Right lobe of liver (tissue), 6 donors: ENCODE measurements around the gene PLXNA4. TPM values are rescaled to one million over a fixed set of nuclear protein-coding genes. Genes with fewer than 3 reads are reported as not detected.

Source experiments
- ATAC-seq, 4 donors: fragments of 200-7000 bp; cut with Tn5 transposase; one replicate each; pipeline ENCODE4 v1.9.1; 2020; ENCODE audit warnings: mild to moderate bottlenecking in 4 of 4, moderate library complexity in 4 of 4
- DNase-seq, 3 donors: peaks; one replicate each; pipeline ENCODE4 v3.0.0-alpha.2; 2020
- H3K27ac ChIP-seq, 3 donors: fragments of 200-600 bp; one replicate each; pipeline ENCODE4 v1.8.0; 2022
- H3K27me3 ChIP-seq, 2 donors: fragments of 200-600 bp; one replicate each; pipeline ENCODE4 v1.8.0; 2022
- H3K36me3 ChIP-seq, 4 donors: fragments of 200-600 bp; sonication (generic) in 1 of 4; one replicate each; pipeline versions ENCODE4 v1.5.1 to v1.8.0; 2017 to 2022; ENCODE audit warnings: control low read depth in 1 of 4
- H3K4me1 ChIP-seq, 4 donors: fragments of 200-600 bp; sonication (generic) in 1 of 4; one replicate each; pipeline versions ENCODE4 v1.5.1 to v1.8.0; 2017 to 2022; ENCODE audit warnings: control low read depth in 1 of 4
- H3K4me3 ChIP-seq, 3 donors: fragments of 200-600 bp; one replicate each; pipeline ENCODE4 v1.8.0; 2022
- H3K9me3 ChIP-seq, 4 donors: fragments of 200-600 bp; sonication (generic) in 1 of 4; one replicate each; pipeline versions ENCODE4 v1.5.1 to v1.8.0; 2017 to 2022; ENCODE audit warnings: control low read depth in 1 of 4
- POLR2A ChIP-seq: fragments of 450-650 bp; IDR thresholded peaks from one replicate; pipeline ENCODE4 v1.6.1; 2017; ENCODE audit warnings: antibody characterized with exemption, mild to moderate bottlenecking
- WGBS: methylation state at CpG from one replicate; pipeline ENCODE4 v1.1.6; 2018; ENCODE audit warnings: low coverage, low lambda C conversion rate; ENCODE audit not compliant: insufficient coverage; ENCODE audit errors: missing lambda C conversion rate; 5-methylcytosine and 5-hydroxymethylcytosine counted together
- intact Hi-C, 2 donors: fragments of 100-400 bp; cut with DNase I; formaldehyde crosslinking; loops; one replicate each; pipeline versions ENCODE4 v1.11.2 to v1.14.1; 2022
- total RNA-seq, 6 experiments: library from RNA; depleted of rRNA in 2 of 6; stranded (reverse); fragments of >200 nt in 2 of 6; fragmentation: NEBNext Ultra II Directional in 3 of 6; extraction: Animal tissue kit (Norgen Biotek cat#: 25700) in 3 of 6; gene quantifications; one replicate each; pipeline versions ENCODE4 v1.1.0 to v1.2.4, GENCODE V29; 2016 to 2023
- TF ChIP-seq, protein P1 (sequence below), 4 donors: fragments of 200-600 bp in 3 of 4; fragments of 450-650 bp in 1 of 4; IDR thresholded peaks; one replicate each; pipeline versions ENCODE4 v1.5.1 to v1.8.0; 2016 to 2022; ENCODE audit warnings: antibody characterized with exemption in 4 of 4, mild to moderate bottlenecking in 2 of 4
- donor health status: DM: no; HTN: yes; CAD: no.
- donor health status: DM: no; HTN: no; CAD: no.
- donor health status: DM: no; HTN: no; CAD: no.
- donor health status: DM: no; HTN: yes; CAD: no.
- donor health status: DM: no; HTN: yes; CAD: no.

PLXNA4 gene
- total RNA-seq, 6 experiments from 2014 or later: 0.17 to 0.90 (median 0.30) TPM

DNA sequence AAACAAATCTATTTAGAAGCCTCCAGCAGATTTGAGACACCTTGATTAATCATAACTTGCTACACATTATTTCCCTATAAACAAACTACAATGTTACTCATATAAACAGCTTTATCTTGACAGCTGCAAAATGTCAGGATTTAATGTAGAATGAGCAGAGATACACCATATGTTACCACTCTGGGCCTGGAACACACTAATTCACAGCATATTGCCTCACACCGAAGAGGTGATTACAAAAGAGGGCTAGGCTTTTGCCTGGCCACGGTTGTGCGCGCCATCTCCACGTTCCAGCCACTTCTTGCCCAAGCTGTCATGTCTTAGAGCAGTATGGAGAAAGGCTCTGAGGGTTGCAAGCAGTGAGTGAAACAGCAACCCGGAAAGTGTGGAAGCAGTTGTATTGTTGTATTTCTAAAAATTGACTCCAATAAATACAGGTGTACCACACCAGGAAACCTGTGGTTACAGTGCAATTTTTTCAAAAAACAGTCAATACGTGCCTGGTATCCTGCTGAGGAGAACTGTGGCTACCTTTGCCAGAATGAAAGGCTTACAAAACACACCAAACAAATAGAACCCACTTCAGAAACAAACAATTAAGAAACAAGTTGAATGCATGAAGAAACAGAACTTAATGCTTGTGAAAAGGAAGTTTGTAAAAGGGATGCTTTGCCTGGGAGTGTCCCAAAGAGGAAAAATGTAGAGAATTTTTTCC, 498.1 kb downstream of the PLXNA4 start:
- no peaks in the 10 kb centered on the region for H3K9me3 ChIP-seq
- no peak overlapping the region for H3K27ac ChIP-seq
- no peak for DNase-seq
- 57% methylated on average over 6 of the region's 7 CpGs for WGBS
- intact Hi-C loops: no loop called here
- peak in 2 of 4 donors; percentile 20 to 44 for ATAC-seq
- H3K36me3 ChIP-seq: no peaks in the 10 kb centered on the region
- H3K4me3 ChIP-seq: no peak overlapping the region
- TF ChIP-seq, protein P1, sequence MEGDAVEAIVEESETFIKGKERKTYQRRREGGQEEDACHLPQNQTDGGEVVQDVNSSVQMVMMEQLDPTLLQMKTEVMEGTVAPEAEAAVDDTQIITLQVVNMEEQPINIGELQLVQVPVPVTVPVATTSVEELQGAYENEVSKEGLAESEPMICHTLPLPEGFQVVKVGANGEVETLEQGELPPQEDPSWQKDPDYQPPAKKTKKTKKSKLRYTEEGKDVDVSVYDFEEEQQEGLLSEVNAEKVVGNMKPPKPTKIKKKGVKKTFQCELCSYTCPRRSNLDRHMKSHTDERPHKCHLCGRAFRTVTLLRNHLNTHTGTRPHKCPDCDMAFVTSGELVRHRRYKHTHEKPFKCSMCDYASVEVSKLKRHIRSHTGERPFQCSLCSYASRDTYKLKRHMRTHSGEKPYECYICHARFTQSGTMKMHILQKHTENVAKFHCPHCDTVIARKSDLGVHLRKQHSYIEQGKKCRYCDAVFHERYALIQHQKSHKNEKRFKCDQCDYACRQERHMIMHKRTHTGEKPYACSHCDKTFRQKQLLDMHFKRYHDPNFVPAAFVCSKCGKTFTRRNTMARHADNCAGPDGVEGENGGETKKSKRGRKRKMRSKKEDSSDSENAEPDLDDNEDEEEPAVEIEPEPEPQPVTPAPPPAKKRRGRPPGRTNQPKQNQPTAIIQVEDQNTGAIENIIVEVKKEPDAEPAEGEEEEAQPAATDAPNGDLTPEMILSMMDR (IDR thresholded peaks at IDR 0.05): no peak
- no peak for TF ChIP-seq POLR2A
- peaks cover 0 to 7% (median 2%) of the 10 kb centered on the region in 4 donors for H3K4me1 ChIP-seq
- no peaks in the 10 kb centered on the region for H3K27me3 ChIP-seq

DNA sequence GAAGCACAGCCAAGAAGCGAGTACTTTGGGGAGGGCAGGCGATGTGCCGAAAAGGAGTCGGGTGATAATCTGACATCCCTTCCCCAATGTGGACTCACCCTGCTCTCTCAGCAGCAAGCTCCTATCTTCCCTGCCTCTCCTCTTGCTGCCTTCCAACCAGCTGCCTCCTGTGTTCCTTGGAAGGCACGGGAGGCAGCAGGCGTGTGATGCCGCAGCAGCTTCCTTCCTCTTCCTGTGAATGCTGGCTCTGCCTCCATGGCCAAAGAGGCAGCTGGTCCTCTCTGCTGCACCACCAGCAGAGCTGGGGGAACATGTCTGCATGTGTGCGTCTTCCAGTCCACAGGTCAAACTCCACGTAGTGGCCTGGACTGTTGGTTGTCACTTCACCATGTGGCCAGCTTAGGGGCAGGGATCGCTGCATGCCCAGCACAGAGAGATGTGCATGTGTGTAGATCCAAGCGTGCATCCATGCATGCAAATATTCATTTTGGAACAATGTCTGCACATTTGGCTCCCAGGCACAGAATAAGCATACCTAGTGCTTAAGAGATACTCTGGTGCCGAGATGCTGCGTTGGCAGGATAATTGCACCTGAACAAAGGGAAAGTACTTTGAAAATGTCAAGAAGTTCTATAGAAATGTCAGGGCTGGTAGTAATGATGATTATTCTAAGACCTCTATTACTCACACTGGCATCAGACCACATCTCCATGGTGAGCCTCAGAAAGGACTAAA, 499.8 kb downstream of the PLXNA4 start:
- Histone ChIP-seq H3K27ac (no peak overlapping the region), H3K4me3 (no peak overlapping the region), H3K36me3 (no peaks in the 10 kb centered on the region), H3K9me3 (no peaks in the 10 kb centered on the region), H3K4me1 (peaks cover 0 to 7% (median 2%) of the 10 kb centered on the region in 4 donors), H3K27me3 (no peaks in the 10 kb centered on the region)
- intact Hi-C loops: no loop called here
- no peak for DNase-seq
- ATAC-seq: peak in 1 of 4 donors; percentile 30
- TF ChIP-seq, protein P1 (IDR thresholded peaks at IDR 0.05): no peak
- no peak for TF ChIP-seq POLR2A
- WGBS: 66% methylated on average over 9 of the region's 13 CpGs

DNA sequence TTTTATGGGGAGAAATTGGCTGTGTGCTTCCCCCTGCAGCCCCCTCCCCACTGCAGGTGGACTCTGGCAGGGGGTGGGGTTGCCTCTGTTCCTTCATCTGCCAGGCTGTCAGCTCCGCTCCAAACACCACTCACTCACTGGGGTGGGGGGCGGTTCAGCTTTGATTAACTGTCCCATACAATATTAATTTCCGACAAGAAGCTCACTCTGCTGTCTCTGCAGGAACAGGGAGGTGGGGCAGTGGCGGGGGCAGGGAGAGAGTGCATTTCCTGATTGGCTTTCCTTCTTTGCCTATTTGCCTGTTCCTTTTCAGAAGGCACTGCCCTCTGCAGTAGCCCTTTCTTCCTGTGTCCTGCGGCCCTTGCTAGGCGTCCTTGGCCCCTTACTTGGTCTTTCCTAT, 500.8 kb downstream of the PLXNA4 start:
- no peaks in the 10 kb centered on the region for H3K36me3 ChIP-seq
- 40% methylated on average over 6 of the region's 6 CpGs for WGBS
- H3K27ac ChIP-seq: no peak overlapping the region
- DNase-seq: no peak
- H3K9me3 ChIP-seq: no peaks in the 10 kb centered on the region
- H3K4me1 ChIP-seq: peaks cover 0 to 7% (median 2%) of the 10 kb centered on the region in 4 donors
- H3K4me3 ChIP-seq: no peak overlapping the region
- intact Hi-C loops: no loop called here
- TF ChIP-seq, protein P1 (IDR thresholded peaks at IDR 0.05): no peak
- no peak for TF ChIP-seq POLR2A
- H3K27me3 ChIP-seq: no peaks in the 10 kb centered on the region
- ATAC-seq: no peak

DNA sequence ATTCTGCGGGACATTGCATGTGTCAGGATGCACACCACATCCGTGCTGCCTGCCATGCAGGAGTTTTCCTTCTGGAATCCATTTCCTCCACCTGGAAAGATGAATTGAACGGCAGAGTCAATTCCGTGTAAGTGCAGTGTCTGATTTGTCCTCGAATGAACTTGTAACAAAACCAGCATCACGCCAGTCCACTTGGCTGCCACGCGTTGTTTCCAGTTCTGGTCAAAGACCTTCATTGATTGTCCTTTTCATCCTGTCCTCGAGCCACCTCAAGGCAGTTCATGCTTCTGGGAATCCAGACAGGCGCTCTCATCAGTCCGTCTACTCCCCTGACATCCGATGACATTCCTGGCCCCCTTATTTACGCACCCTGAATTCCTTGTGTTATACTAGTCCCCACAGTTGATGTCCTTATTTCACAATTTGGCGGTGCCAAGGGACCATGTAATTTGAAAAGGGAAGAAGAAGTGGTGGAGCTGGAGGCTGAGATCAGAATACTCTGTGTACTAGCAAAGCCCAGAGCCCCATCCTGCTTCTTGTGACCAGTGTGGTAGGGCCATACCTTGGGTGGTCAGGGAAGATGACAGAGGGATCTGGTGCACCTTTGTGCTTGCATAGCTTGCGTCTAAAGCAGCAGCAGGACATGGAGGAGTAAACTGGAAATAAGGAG, 502.2 kb downstream of the PLXNA4 start:
- peaks cover 0 to 7% (median 2%) of the 10 kb centered on the region in 4 donors for H3K4me1 ChIP-seq
- no peaks in the 10 kb centered on the region for H3K27me3 ChIP-seq
- H3K36me3 ChIP-seq: no peaks in the 10 kb centered on the region
- DNase-seq (peak in 2 of 3 donors; percentile 72 to 75), ATAC-seq (peak; percentile 12 to 83 (median 74))
- TF ChIP-seq POLR2A: no peak
- TF ChIP-seq, protein P1 (IDR thresholded peaks at IDR 0.05): no peak
- H3K27ac ChIP-seq: no peak overlapping the region
- H3K4me3 ChIP-seq: no peak overlapping the region
- H3K9me3 ChIP-seq: no peaks in the 10 kb centered on the region
- intact Hi-C loops: no loop called here
- 46% methylated on average over 13 of the region's 15 CpGs for WGBS
